Calu3 (cell line): Measurements from ENCODE around the gene APEH. TPM values are rescaled to one million over a fixed set of nuclear protein-coding genes. Genes with fewer than 3 reads are reported as not detected.

Source experiments
- BruUV-seq: library from RNA; stranded (reverse); fragments of 400-500 nt; replicated peaks from 2 replicates; lab custom pipeline; 2021; lab: Mats Ljungman, UMichigan
- CTCF ChIA-PET: fragments of 300-600 bp; sonication (Branson Sonifier 250); formaldehyde crosslinking; loops from one replicate; lab custom pipeline; 2022; ENCODE audit warnings: antibody characterized with exemption; lab: Charles Lee
- DNase-seq: peaks from one replicate; pipeline ENCODE4 v3.0.0; 2022
- H3K27ac Mint-ChIP-seq: one replicate; pipeline ENCODE4 v1.8.0; 2022; ENCODE audit warnings: mixed read lengths; ENCODE audit not compliant: unreplicated experiment
- H3K27me3 Mint-ChIP-seq: one replicate; pipeline ENCODE4 v1.8.0; 2022; ENCODE audit warnings: mixed read lengths; ENCODE audit not compliant: unreplicated experiment
- H3K36me3 Mint-ChIP-seq: one replicate; pipeline ENCODE4 v1.8.0; 2022; ENCODE audit warnings: mild to moderate bottlenecking, moderate library complexity, mixed read lengths; ENCODE audit not compliant: insufficient read depth, unreplicated experiment
- H3K4me1 Mint-ChIP-seq: one replicate; pipeline ENCODE4 v1.8.0; 2022; ENCODE audit warnings: mild to moderate bottlenecking, low read depth, mixed read lengths; ENCODE audit not compliant: unreplicated experiment
- H3K4me3 Mint-ChIP-seq: one replicate; pipeline ENCODE4 v1.8.0; 2022; ENCODE audit warnings: mild to moderate bottlenecking, low read depth, moderate library complexity, mixed read lengths; ENCODE audit not compliant: unreplicated experiment
- H3K9me3 Mint-ChIP-seq: one replicate; pipeline ENCODE4 v1.8.0; 2022; ENCODE audit warnings: low read depth, mixed read lengths; ENCODE audit not compliant: unreplicated experiment
- intact Hi-C: fragments of 100-400 bp; cut with micrococcal nuclease; formaldehyde crosslinking; loops from one replicate; pipeline ENCODE4 v1.10.0; 2022; ENCODE audit not compliant: unreplicated experiment
- total RNA-seq: library from RNA; stranded (reverse); gene quantifications from 2 replicates; pipeline ENCODE4 v1.2.3, GENCODE V29; 2022
- TF ChIP-seq, protein P1 (sequence below): fragments of 200-600 bp; IDR thresholded peaks from one replicate; pipeline ENCODE4 v1.8.0; 2022; ENCODE audit warnings: antibody characterized with exemption; ENCODE audit not compliant: unreplicated experiment

Gene APEH
- total RNA-seq, 1 experiment from 2014 or later: 187 TPM

DNA sequence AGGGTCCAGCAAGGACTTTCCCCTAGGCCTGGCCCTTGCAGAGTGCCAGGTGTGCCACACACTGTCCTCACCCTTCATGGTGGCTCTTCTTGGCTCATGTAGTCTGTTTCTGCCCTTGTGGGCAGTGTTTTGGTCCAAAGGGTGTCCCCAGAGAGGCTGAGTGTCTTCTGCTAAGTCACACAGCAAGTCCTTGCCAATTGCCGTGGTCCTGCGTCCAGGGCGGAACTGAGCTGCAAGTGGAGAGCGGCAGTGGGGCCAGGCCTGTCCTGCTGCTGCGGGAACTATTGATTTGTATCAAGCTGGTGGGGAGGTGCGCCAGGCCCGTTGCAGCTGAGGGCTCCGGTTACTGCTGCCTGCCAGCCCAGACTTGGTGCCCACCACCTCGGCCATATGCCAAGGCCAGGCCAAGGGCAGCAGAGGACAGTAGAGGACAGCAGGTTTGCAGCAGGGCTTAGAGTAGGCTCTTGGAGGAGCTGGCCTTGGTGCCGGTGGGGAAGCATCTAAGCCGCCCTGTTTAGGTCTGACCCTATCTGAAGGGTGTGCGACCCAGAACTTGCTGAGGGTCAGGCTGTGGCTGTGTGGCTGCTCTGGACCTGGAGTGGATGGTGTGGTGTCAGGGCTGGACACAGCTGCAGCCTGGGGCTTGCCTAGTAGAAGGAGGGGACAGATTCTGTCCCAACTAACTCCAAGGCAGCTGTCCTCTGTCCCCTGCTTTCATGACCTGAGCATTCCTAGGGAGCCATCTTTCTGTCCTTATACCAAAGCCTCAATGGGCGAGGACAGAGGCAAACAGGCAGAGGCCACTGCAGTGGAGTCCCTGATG, 40.8 kb downstream of the APEH start:
- no TSS peak for BruUV-seq
- intact Hi-C loops: no loop called here
- Mint-ChIP-seq H3K27ac (no peak overlapping the region), H3K36me3 (peaks cover 41% of the 10 kb centered on the region), H3K4me1 (peaks cover 10% of the 10 kb centered on the region), H3K9me3 (peaks cover 2% of the 10 kb centered on the region), H3K4me3 (no peak overlapping the region), H3K27me3 (no peaks in the 10 kb centered on the region)
- DNase-seq: no peak
- TF ChIP-seq, protein P1, sequence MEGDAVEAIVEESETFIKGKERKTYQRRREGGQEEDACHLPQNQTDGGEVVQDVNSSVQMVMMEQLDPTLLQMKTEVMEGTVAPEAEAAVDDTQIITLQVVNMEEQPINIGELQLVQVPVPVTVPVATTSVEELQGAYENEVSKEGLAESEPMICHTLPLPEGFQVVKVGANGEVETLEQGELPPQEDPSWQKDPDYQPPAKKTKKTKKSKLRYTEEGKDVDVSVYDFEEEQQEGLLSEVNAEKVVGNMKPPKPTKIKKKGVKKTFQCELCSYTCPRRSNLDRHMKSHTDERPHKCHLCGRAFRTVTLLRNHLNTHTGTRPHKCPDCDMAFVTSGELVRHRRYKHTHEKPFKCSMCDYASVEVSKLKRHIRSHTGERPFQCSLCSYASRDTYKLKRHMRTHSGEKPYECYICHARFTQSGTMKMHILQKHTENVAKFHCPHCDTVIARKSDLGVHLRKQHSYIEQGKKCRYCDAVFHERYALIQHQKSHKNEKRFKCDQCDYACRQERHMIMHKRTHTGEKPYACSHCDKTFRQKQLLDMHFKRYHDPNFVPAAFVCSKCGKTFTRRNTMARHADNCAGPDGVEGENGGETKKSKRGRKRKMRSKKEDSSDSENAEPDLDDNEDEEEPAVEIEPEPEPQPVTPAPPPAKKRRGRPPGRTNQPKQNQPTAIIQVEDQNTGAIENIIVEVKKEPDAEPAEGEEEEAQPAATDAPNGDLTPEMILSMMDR: no peak
- CTCF ChIA-PET: no interaction called here

DNA sequence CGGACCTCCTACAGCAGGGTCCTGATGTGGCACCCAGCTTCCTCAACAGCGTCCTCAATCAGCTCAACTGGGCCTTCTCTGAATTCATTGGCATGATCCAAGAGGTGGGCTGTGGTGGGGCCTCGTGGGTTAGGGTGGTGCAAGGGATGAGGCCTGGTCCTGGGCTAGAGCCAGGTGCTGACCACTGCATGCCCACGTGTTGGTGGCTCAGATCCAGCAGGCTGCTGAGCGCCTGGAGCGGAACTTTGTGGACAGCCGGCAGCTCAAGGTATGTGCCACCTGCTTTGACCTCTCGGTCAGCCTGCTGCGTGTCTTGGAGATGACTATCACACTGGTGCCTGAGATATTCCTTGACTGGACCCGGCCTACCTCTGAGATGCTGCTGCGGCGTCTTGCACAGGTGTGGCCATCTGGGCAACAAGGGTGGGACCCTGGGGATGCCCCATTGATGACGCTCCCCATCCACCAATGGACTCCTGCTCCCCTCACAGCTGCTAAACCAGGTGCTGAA, 41.5 kb downstream of the APEH start:
- no peak overlapping the region for H3K4me3 Mint-ChIP-seq
- DNase-seq: no peak
- CTCF ChIA-PET: no interaction called here
- BruUV-seq: no TSS peak
- TF ChIP-seq, protein P1: no peak
- peaks cover 2% of the 10 kb centered on the region for H3K9me3 Mint-ChIP-seq
- peaks cover 10% of the 10 kb centered on the region for H3K4me1 Mint-ChIP-seq
- no peaks in the 10 kb centered on the region for H3K27me3 Mint-ChIP-seq
- intact Hi-C loops: no loop called here
- H3K36me3 Mint-ChIP-seq: peaks cover 48% of the 10 kb centered on the region
- no peak overlapping the region for H3K27ac Mint-ChIP-seq

DNA sequence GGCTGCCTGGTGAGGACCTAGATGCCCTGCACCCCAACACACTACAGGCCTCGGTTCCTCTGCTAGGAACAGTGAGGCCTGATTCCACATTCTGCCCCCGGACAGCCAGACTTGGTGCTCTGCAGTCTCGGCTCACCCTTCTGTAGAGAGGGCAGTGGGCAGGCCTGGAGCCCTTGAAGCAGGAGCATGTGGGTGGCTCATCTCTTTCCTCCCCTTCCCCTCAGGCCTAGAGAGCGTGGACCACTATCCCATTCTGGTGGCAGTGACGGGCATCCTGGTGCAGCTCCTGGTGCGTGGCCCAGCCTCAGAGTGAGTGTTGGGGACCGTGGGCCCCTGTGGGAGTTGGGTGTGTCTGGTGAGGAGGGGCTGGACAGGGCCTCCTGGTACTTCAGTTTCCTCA, 42.0 kb downstream of the APEH start:
- H3K27ac Mint-ChIP-seq: no peak overlapping the region

GRCh38 chr3:49716691-49717210, 42.6 kb downstream of the APEH start:
- peaks cover 10% of the 10 kb centered on the region for H3K4me1 Mint-ChIP-seq
- H3K9me3 Mint-ChIP-seq: peaks cover 2% of the 10 kb centered on the region
- DNase-seq: no peak
- H3K36me3 Mint-ChIP-seq: peaks cover 58% of the 10 kb centered on the region
- intact Hi-C loops: no loop called here
- CTCF ChIA-PET: interaction anchor here (0.6 kb wide), 1 partner anchor 152 kb away, joined by 6 read pairs; no protein-coding TSS in a partner anchor
- no peak overlapping the region for H3K4me3 Mint-ChIP-seq
- no peaks in the 10 kb centered on the region for H3K27me3 Mint-ChIP-seq
- TF ChIP-seq, protein P1: no peak
- no peak overlapping the region for H3K27ac Mint-ChIP-seq
- BruUV-seq: no TSS peak

More for the DNA sequence above, 42.0 kb downstream of the APEH start:
- Mint-ChIP-seq H3K36me3 (peaks cover 52% of the 10 kb centered on the region), H3K4me1 (peaks cover 10% of the 10 kb centered on the region), H3K27me3 (no peaks in the 10 kb centered on the region), H3K9me3 (peaks cover 2% of the 10 kb centered on the region), H3K4me3 (no peak overlapping the region)
- intact Hi-C loops: no loop called here
- CTCF ChIA-PET: interaction anchor here (0.6 kb wide), 1 partner anchor 151 kb away, joined by 6 read pairs; no protein-coding TSS in a partner anchor
- TF ChIP-seq, protein P1: no peak
- BruUV-seq: no TSS peak
- no peak for DNase-seq
